BLaER1 treated with 17β-estradiol and CSF1 and Interleukin-3, amounts not matched to agents 10 nM and 100 nM (cell line): ENCODE data around the gene NDUFA5.

ENCODE experiments used
- H3K27ac ChIP-seq, 11 experiments: shearing (Covaris generic); formaldehyde crosslinking; 2 replicates each; pipeline ENCODE4 v1.8.1; 2022
- H3K27me3 ChIP-seq, 11 experiments: shearing (Covaris generic); formaldehyde crosslinking; 2 replicates each; pipeline ENCODE4 v1.8.1; 2022
- H3K36me3 ChIP-seq, 11 experiments: shearing (Covaris generic); formaldehyde crosslinking; 2 replicates each; pipeline ENCODE4 v1.8.1; 2022
- H3K4me1 ChIP-seq, 10 experiments: shearing (Covaris generic); formaldehyde crosslinking; 2 replicates each; pipeline ENCODE4 v1.8.1; 2022
- H3K4me2 ChIP-seq, 11 experiments: shearing (Covaris generic); formaldehyde crosslinking; 2 replicates each; pipeline ENCODE4 v1.8.1; 2022
- H3K4me3 ChIP-seq, 10 experiments: shearing (Covaris generic); formaldehyde crosslinking; 2 replicates each; pipeline ENCODE4 v1.8.1; 2022
- H3K9ac ChIP-seq, 11 experiments: shearing (Covaris generic); formaldehyde crosslinking; 2 replicates each; pipeline ENCODE4 v1.8.1; 2022
- H3K9me3 ChIP-seq, 11 experiments: shearing (Covaris generic); formaldehyde crosslinking; replicated peaks in 1 of 11; 2 replicates each; pipeline ENCODE4 v1.8.1; 2022
- H4K20me1 ChIP-seq, 11 experiments: shearing (Covaris generic); formaldehyde crosslinking; 2 replicates each; pipeline ENCODE4 v1.8.1; 2022
- Cebpa-rat ChIP-seq, 11 experiments: shearing (Covaris generic); IDR thresholded peaks; 2 replicates each; pipeline ENCODE4 v1.8.1; 2022

The NDUFA5 gene

GRCh38 chr7:123494193-123494796 is 63.3 kb downstream of the NDUFA5 start:
- H4K20me1 ChIP-seq = no peaks in the 10 kb centered on the region
- no peak overlapping the region for H3K27ac ChIP-seq
- no peak overlapping the region for H3K4me2 ChIP-seq
- no peak overlapping the region for H3K4me3 ChIP-seq
- no peaks in the 10 kb centered on the region for H3K4me1 ChIP-seq
- TF ChIP-seq Cebpa-rat (IDR thresholded peaks at IDR 0.05) = no peak
- H3K9me3 ChIP-seq = no peaks in the 10 kb centered on the region; a peak in 1 of 22 replicates
- H3K9ac ChIP-seq = no peak overlapping the region
- H3K36me3 ChIP-seq = no peaks in the 10 kb centered on the region
- H3K27me3 ChIP-seq = no peaks in the 10 kb centered on the region

- no peak for TF ChIP-seq Cebpa-rat (IDR thresholded peaks at IDR 0.05)
- H3K9me3 ChIP-seq = peaks cover 0 to 7% (median 0%) of the 10 kb centered on the region in 11 experiments; a peak in 3 of 22 replicates
- H3K4me3 ChIP-seq = no peak overlapping the region
- H3K9ac ChIP-seq = no peak overlapping the region
- no peaks in the 10 kb centered on the region for H3K27me3 ChIP-seq
- no peaks in the 10 kb centered on the region for H3K4me1 ChIP-seq
- no peaks in the 10 kb centered on the region for H4K20me1 ChIP-seq
- no peak overlapping the region for H3K4me2 ChIP-seq
- H3K27ac ChIP-seq = no peak overlapping the region
- no peaks in the 10 kb centered on the region for H3K36me3 ChIP-seq
Measured at GRCh38 chr7:123492485-123492884, 65.1 kb downstream of the NDUFA5 start.
